KOPT-K1 (cell line): Measurements from ENCODE around the gene FBXW5.

ENCODE experiments used
- H3K27ac ChIP-seq: fragments of 200-600 bp; sonication (generic); 2 replicates; pipeline ENCODE4 v1.5.1; 2016; ENCODE audit warnings: antibody characterized with exemption, mild to moderate bottlenecking, low read depth, low read length; ENCODE audit not compliant: poor library complexity, severe bottlenecking
- H3K36me3 ChIP-seq: fragments of 200-600 bp; sonication (generic); 2 replicates; pipeline ENCODE4 v1.5.1; 2017; ENCODE audit warnings: antibody characterized with exemption, mild to moderate bottlenecking, low read length, moderate library complexity; ENCODE audit not compliant: insufficient read depth
- H3K9me3 ChIP-seq: fragments of 200-600 bp; sonication (generic); 2 replicates; pipeline ENCODE4 v1.5.1; 2017; ENCODE audit warnings: antibody characterized with exemption, low read length, mild to moderate bottlenecking; ENCODE audit not compliant: insufficient read depth, poor library complexity, severe bottlenecking

Gene FBXW5

DNA sequence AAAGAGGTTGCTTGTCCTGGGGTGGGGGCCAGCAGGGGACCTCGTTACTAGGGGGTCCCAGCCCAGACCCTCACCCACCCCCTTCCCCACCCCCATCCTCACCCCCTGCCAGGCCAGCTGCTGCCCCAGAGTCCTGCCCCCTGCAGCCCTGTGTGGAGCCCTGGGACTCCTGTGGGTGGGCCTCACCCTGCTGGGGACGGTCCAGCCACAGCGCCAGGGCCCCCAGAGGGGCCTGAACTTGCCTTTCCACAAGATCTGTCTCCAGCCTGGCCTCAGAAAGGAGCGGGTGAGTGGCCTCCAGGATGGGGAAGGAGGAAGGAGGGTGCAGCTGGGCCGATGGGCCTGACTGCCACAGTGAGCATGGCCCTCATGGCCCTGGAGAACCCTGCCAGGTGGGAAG lies 25.2 kb upstream of the FBXW5 start:
- Histone ChIP-seq H3K36me3 (no peaks in the 10 kb centered on the region), H3K27ac (no peak overlapping the region), H3K9me3 (no peaks in the 10 kb centered on the region)

DNA sequence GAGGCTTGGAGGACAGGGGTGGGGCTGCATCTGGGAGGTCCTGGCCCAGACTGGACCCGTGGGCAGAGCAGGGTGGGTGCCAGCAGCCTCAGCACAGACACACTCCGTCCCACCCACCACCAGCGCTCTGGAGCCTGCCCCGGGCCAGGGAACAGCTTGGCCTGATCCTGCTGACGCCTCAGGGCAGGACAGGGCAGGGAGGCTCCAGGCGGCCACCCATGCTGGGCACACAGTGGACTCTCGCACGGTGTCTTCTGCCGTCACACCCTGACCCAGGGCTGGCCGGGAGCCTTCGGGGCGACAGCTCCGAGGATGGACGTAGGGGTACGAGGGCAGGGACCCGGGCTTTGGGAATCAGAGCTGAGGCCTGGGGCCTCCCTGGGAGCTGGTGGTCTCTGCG lies 24.6 kb upstream of the FBXW5 start:
- no peaks in the 10 kb centered on the region for H3K9me3 ChIP-seq
- H3K27ac ChIP-seq, result no peak overlapping the region
- H3K36me3 ChIP-seq, result no peaks in the 10 kb centered on the region

DNA sequence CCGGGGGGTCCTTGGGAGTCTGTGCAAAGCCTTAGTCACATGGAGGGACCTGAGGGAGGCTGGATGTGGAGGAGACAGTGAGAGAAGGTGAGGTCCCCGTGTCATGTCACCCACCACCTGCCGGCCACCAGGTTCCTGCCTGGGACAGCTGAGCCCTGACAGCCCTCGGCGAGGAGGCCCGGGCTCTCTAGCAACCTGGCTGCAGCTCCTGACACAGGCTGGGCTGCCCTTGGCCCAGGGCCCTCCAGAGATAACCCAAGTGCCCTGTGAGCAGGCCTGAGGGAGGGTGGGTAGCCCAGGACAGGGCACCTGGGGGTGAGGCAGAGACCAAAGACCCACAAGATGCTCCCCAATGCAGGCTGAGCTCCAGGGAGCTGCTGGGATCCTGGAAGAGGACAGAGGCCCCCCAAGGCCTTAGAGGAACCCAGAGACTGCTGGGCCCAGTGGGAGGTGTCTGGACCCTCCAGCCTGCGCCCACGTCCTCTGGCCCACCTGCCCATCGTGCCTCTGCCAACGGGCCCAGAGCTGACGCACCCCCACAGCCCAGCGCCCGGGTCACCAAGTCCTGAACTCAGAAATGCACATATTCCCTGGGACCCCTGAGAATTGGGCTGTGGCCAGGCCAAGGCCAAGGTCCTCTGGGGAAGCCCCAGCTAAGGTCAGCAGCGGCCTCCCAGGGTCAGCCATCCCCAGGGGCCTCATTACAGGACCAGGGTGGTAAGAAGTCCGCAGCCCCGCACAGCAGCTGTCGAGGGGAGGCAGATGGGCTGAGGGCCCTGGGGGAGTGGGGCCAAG lies 24.0 kb upstream of the FBXW5 start:
- Histone ChIP-seq H3K36me3 (no peaks in the 10 kb centered on the region), H3K9me3 (no peaks in the 10 kb centered on the region)

DNA sequence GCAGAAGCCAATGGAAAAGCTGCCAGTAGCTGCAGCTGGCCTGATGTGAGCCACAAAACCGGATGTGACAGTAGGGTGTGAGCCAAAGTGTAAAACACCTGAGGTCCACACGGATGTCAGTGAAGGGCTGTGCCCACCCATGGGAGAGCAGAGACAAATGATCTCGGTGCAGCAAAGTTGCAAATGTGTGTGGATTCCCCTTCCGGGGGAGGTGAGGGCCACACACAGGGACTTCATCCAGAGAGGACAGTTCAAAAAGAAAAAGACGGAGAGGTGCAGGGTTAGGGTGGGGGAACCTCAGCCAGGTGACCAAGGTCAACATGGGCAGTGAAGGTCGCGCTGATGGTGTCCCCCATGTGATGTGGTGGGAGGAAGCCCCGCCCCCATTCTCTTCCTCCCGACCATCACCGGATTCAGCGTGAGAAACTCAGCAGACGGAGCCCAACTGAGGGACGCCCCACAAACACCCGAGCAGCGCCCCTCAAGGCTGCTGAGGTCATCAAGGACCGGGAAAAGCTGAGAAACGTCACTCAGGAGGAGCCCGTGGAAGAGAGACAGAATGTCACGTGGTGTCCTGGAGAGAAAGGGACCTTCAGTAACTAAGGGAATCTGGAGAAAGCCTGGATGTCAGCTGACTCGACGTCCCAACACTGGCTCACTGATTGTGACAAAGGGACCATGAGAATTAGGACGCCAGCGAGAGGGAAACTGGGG lies 21.4 kb upstream of the FBXW5 start:
- Histone ChIP-seq H3K27ac (no peak overlapping the region), H3K36me3 (no peaks in the 10 kb centered on the region), H3K9me3 (no peaks in the 10 kb centered on the region)

More for the DNA sequence above, 24.0 kb upstream of the FBXW5 start:
- H3K27ac ChIP-seq, result no peak overlapping the region

DNA sequence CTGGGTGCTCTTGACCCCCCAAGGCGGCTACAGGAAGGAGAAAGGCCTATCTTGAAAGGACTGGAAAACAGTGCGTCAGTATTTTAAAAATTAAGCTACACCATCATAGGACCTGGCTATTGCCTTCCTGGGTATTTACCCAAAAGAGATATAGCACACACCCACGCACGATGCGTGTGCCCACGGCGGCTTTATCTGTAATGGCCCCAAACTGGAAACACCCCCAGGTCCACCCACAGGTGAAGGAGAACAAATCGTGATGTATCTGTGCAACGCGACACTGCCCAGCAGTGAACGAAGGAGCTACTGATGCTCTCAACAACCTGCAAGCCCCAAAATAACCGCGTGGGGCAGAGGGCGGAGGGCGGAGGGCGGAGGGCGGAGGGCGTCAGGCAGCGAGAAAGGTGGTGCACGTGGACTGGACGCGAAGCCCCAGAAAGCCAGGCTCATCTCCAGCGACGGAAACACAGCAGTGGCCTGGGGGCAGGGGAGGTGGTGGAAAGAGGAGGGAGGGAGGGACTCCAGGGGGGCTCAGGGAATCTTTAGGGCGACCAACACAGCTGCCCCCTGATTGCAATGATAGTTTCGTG lies 20.4 kb upstream of the FBXW5 start:
- Histone ChIP-seq H3K27ac (no peak overlapping the region), H3K36me3 (no peaks in the 10 kb centered on the region), H3K9me3 (no peaks in the 10 kb centered on the region)

DNA sequence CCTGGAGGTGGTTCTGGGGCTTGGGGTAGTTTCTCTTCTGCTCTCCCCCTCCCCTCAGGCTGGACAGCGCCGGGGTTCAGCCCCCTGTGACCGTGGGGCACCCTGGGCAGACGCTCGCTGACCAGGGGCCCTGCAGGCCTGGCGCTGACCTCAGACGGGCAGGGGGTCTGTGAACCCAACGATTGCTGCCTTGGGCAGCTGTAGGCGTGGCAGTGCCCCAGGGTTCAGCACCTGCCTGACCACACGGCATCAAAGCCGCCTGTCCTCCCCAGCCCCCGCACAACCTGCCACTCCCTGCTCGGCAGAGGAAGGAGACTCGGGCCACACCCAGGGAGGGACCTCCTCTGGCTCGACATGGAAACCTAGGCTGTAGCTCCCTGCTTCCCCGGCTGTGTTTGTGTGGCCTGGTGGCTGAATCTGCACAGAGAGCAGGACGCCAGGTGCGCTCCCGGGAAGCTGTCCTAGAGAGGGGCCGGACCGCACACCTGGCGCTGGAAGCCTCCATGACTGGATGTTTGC lies 19.7 kb upstream of the FBXW5 start:
- no peak overlapping the region for H3K27ac ChIP-seq
- no peaks in the 10 kb centered on the region for H3K9me3 ChIP-seq
- H3K36me3 ChIP-seq, result no peaks in the 10 kb centered on the region

DNA sequence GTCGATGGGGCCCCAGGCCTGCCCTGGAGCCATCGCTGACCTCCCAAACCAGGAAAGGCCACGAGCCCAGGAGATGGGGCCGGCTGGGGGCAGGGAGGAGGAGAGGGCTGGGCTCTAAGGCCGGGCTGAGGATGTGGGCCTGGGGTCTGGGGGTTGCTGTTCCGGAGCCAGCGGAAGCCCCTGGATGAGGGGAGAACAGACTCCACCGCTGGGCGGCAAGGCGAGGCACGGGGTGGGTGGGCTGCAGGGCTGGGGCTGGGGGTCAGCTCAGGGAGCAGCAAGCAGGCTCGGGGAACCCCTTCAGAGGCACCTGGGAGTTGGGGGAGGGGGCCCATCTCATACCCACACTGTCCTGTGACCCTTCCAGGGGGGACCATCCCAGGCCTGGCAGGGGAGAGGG lies 19.2 kb upstream of the FBXW5 start:
- no peak overlapping the region for H3K27ac ChIP-seq
- no peaks in the 10 kb centered on the region for H3K36me3 ChIP-seq
- H3K9me3 ChIP-seq, result no peaks in the 10 kb centered on the region

DNA sequence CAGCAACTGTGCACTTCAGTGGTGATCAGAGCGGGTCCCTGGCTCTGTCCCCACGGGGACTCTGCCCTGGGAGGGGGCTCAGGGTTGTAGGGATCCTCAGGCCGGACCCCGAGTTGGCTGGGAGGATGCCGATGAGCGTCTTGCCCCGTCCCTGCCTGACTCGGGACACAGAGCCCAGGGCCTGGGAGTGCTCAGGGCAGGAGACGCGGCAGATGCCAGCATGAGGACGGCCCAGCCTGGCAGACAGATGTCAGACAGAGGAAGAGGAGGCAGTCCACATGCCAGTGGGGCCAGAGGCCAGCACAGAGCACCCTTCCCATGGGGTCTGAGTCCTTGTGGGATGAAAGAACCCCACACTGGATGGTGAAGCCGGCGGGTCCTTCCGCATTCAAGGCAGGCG lies 18.8 kb upstream of the FBXW5 start:
- Histone ChIP-seq H3K27ac (no peak overlapping the region), H3K36me3 (no peaks in the 10 kb centered on the region), H3K9me3 (no peaks in the 10 kb centered on the region)

DNA sequence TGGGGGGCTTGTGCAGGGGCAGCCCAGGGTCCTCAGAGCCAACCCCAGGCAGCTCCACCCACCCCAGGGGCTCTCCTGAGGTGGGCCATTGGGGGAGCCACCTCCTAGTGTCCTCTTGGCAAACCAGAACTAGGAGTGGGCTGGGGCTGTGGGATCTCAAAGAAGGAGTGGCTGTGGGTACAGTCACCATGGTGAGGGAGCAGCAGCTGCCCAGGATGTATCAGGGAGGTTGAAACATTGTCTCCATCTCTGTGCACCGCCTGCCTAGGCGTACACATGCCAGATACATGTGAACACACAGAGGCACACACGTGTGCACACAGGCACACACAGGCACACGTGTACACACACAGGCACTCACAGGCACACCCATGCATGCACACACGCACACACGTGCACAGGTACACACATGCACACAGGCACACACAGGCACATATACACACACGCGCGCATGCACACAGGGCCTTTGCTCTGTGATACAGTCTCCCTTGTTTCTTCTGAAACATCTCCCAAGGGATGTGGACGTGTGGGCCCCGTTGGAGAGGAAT lies 18.2 kb upstream of the FBXW5 start:
- Histone ChIP-seq H3K9me3 (no peaks in the 10 kb centered on the region), H3K36me3 (no peaks in the 10 kb centered on the region), H3K27ac (no peak overlapping the region)

DNA sequence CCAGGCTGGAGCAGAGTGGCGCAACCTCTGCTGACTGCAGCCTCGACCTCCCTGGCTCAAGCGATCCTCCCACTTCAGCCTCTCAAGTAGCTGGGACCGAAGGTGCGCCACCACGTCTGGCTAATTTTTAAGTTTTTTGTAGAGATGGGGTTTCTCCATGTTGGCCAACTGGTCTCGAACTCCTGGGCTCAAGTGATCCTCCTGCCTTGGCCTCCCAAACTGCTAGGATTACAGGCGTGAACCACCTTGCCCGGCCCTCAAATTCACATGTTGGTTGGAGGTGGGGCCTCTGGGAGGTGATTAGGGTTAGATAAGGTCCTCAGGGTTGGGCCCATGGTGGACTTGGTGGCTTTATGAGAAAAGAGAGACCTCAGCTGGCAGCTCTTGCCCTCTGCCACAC lies 17.6 kb upstream of the FBXW5 start:
- no peaks in the 10 kb centered on the region for H3K9me3 ChIP-seq
- H3K36me3 ChIP-seq, result no peaks in the 10 kb centered on the region
- H3K27ac ChIP-seq, result no peak overlapping the region

DNA sequence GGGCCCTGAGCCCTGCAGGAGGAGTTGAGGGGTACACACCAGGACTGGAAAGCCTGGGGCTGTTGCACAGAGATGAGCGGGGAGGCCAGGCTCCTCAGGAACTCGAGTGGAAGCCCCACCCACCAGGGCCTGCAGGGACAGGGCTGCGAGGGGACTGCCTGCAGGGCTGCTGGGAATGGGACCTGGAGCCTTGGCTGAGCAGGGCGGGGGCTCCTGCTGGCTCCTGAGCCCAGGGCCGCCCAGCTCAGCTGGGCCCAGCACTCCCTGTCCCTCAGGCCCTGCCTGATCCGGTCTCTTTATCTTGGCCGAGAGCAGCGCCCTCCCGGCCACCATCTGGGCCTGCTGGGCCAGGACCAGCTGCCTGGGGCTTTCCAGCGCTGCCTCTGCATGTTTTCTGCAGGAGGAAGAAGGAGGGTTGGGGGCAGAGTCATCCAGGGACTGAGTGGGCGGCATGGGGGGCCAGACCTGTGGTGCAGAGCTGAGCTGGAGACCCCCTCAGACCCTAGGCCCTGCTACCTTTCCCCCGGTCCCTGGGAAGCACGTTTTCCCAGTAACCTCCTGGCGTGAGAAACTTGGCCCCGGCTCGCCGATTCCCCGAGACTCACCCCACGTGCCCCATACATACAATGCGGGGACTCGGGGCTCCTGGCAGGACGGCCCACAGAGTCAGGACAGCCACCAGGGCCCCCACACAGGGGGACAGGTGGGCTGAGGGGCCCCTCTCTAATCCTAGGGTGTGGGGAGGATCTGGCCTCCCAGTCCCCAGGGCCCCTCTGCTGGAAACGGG lies 16.9 kb upstream of the FBXW5 start:
- Histone ChIP-seq H3K36me3 (no peaks in the 10 kb centered on the region), H3K27ac (no peak overlapping the region), H3K9me3 (no peaks in the 10 kb centered on the region)

DNA sequence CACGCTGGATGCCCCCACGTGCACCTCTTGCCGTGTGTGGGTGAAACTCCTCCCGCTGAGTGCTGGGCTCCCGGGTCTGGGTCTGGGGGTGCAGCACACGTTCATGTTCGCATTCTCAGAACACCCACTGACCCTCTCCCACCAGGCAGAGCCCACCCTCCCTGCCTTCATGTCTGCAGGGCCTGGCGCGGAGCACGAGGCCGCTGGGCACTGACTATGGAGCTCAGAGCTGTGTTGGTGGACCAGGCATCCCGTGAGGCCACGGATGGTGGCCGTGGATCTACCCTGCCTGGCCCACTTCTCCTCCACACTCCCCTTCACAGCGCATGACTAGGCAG lies 16.4 kb upstream of the FBXW5 start:
- no peaks in the 10 kb centered on the region for H3K36me3 ChIP-seq
- H3K9me3 ChIP-seq, result no peaks in the 10 kb centered on the region
- no peak overlapping the region for H3K27ac ChIP-seq

DNA sequence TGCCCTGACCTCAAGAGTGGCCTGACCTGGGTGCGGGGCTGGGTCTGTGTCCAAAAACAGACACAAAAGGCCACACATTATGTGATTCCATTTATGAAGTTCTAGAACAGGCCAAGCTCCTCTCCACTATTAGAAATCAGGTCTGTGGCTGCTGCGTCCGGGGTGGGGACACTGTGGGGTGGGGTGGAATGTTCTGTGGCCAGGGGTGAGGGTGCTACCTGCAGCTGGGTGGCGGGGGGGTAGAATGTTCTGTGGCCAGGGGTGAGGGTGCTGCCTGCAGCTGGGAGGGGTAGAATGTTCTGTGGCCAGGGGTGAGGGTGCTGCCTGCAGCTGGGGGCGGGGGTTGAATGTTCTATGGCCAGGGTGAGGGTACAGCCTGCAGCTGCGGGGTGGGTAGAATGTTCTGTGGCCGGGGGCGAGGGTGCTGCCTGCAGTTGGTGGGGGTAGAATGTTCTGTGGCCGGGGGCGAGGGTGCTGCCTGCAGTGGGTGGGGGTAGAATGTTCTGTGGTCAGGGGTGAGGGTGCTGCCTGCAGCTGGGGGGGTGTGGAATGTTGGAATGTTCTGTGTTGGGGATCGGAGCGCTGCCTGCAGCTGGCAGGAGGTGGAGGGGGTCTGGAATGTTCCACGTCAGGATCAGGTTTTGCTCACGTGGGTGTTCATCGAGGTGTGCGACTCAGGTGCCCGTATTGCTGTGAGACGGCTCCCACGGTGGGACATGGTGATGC lies 15.8 kb upstream of the FBXW5 start:
- Histone ChIP-seq H3K9me3 (no peaks in the 10 kb centered on the region), H3K27ac (no peak overlapping the region), H3K36me3 (no peaks in the 10 kb centered on the region)
